Lung microvascular endothelial cell (primary cell): ENCODE results near the gene ARRDC4. TPM values are rescaled to one million over a fixed set of nuclear protein-coding genes. Genes with fewer than 3 reads are reported as not detected.

ENCODE experiments used
- DNase-seq, 2 donors: peaks; one replicate each; pipeline versions ENCODE4 v3.0.0 to v3.0.0-alpha.2; 2010; ENCODE audit warnings: low read depth in 2 of 2
- total RNA-seq: library from RNA; depleted of rRNA; stranded (reverse); fragments of >200 nt; gene quantifications from 2 replicates; pipeline ENCODE4 v1.2.1, GENCODE V29; 2014

ARRDC4 gene
- total RNA-seq, 1 donor from 2014 or later, result 0.79 TPM

DNA sequence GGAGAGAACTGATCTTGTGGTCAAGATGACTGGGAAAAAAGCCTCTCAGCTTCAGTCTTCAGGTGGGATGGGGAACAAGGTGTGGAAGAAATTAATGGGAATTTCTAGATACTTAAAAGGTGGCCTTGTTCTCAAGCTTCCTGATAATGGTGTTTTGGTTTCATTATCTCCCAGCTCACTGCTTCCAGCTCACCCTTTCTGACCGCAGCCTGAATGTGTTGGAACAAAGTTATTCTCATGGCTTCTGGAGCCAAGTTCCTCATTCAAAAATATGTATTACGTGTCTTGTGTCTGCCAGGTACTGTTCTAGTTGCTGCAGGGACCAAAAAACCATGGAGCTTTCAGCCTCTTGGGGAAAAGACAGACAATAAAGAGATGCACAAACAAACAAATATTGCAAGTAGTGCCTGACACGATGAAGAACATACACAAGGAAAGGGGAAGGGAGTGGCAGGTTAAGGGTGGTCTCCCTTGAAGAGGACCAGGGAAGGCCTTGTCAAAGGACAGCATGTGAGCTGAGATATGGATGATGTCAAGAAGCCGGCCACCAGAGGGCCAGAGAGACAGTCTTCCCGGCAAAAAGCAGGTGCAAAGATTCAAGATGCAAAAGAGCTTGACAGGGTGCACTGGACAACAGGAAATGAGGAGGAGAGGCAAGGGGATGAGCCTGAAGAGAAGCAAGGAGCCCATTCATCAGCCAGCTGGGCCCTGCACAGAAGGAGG, 35.5 kb downstream of the ARRDC4 start:
- DNase-seq, result no peak

DNA sequence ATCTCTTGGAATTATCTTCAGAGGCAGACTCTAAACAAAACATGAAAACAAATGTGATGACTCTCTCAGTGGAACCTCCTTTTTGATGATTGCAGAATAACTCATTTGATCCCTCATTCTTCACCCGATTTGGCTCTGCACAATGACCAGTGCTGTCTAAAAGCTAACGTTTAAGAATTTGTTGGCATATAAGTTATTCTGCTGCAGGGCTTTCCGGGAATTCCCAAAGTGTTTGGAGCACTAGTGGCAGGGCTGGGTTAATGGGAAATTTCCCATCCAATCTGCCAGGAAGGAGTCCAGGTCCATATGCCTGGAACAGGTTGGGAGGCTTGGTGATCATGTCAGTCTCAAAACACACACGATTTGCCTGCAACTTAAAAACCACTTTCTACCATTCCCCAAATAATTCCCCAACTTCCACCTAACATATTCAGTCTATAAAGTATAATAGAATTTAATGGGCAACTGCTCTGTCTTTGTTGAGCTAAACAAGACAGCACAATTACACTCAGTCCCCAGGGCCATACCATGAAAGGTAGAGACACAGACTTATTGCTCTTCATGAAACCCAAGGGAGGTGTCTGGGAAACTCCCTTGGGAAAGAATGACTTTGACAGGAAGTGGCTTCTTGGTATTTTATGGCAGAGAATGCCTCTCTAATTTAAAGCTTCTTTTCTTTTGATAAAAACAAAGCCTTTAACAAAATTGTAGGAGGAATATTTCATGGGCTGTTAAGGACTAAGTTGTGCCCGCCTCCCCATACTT, 38.0 kb downstream of the ARRDC4 start:
- no peak for DNase-seq

- DNase-seq, result no peak
Measured at GRCh38 chr15:98000249-98001203, 40.0 kb downstream of the ARRDC4 start.

DNA sequence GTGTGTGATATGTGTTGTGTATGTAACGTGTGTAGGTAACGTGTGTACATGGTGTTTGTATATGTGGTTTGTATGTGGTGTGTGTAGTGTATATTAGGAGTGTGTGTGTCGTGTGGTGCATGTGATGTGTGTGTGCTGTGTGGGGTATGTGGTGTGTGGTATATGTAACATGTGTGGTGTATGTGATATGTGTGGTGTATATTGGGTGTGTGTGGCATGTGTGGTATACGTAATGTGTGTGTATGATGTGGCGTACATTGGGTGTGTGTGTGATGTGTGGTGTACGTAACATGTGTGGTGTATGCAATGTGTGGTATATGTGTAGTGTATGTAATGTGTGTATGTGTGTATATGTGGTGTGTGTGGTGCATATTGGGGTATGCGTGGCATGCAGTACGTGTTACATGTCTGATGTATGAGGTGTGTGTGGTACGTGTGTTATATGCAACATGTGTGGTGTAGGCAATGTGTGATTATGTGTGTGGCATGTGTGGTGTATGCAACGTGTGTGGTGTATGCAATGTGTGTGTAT, 41.2 kb downstream of the ARRDC4 start:
- DNase-seq, result no peak

DNA sequence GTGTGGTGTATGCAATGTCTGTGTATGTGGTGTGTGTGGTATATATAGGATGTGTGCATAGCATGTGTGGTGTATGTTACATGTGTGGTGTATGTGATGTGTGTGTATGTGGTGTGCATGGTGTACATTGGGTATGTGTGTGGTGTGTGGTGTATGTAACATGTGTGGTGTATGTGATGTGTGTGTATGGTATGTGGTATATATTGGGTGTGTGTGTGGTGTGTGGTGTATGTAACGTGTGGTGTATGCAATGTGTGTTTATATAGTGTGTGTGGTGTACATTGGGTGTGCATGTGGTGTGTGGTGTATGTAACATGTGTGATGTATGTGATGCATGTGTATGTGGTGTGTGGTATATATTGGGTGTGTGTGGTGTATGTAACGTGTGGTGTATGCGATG, 41.9 kb downstream of the ARRDC4 start:
- no peak for DNase-seq

DNA sequence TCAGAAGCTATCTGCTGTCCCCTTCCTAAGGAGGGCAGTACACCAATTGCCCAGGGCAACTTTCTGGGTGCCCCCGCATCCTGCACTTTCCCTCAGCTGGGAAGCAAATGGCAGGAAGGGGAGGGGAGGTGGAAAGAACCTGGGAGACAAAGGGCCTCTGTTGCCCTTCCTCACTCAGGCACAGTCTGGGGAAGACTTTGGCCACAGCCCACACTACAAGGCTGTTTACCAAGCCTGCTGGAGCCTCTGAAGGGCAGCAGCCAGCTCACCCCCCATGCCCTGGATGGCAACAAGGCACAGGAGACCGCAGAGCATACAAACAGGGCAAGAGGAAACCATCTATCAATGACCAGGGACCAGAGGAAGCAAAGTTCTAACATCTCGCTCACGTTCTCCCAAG, 42.4 kb downstream of the ARRDC4 start:
- no peak for DNase-seq

GRCh38 chr15:98003518-98003917, 43.0 kb downstream of the ARRDC4 start:
- no peak for DNase-seq

GRCh38 chr15:98003996-98004395, 43.5 kb downstream of the ARRDC4 start:
- no peak for DNase-seq

GRCh38 chr15:98005659-98006058, 45.2 kb downstream of the ARRDC4 start:
- DNase-seq, result no peak

- DNase-seq, result no peak
Measured at GRCh38 chr15:98009169-98009568, 48.7 kb downstream of the ARRDC4 start.

DNA sequence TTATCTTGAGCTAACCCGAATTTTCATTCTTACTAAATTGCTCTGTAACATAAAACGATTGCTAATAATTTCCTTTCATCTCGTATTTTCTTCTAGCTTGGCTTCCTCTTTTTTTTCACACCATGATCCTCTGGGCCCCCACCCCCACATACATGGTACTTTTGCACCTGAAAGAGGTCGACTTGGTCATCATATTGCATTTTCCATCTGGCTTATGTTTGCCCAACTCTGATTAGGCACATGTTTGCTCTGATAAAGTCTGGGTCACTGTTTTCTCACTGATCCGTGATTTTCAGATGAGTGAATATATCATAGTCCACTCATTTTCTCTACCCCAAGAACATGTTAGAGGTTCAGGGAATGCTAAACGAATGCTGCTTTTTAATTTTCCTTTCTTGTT, 49.5 kb downstream of the ARRDC4 start:
- DNase-seq, result no peak

DNA sequence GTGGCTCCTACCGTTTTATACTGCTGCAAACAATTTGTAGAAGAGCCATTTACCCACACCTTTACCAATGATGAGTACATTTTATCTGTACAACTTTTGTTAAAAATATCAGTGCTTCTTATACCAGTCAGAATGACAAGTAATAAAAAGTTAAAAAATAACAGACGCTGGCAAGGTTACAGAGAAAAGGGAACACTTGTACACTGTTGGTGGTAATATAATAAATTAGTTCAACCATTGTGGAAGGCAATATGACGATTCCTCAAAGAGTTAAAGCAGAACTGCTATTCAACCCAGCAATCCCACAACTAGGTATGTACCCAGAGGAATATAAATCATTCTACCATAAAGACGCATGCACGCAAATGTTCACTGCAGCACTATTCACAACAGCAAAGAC, 51.9 kb downstream of the ARRDC4 start:
- no peak for DNase-seq

GRCh38 chr15:98013631-98014030, 53.1 kb downstream of the ARRDC4 start:
- peak in 1 of 2 donors; percentile 27 for DNase-seq

GRCh38 chr15:98017150-98017964, 56.9 kb downstream of the ARRDC4 start:
- DNase-seq, result no peak

GRCh38 chr15:98018761-98019351, 58.4 kb downstream of the ARRDC4 start:
- DNase-seq, result no peak
